Natural killer cell (primary cell): ENCODE measurements around the gene RYR2. TPM values are rescaled to one million over a fixed set of nuclear protein-coding genes. Genes with fewer than 3 reads are reported as not detected.

Experiments
- ATAC-seq, 3 donors: fragments of 150-1000 bp in 2 of 3; fragments of 200-7000 bp in 1 of 3; cut with Tn5 transposase; 1 replicate in 1 of 3; 2 replicates in 2 of 3; pipeline ENCODE4 v1.10.0; 2021; ENCODE audit warnings: mild to moderate bottlenecking in 2 of 3, moderate library complexity in 2 of 3
- DNase-seq, 2 donors: peaks; one replicate each; pipeline versions ENCODE4 v3.0.0 to v3.0.0-alpha.2; 2013 to 2021; ENCODE audit warnings: mixed read lengths in 1 of 2
- H3K27ac ChIP-seq: one replicate; pipeline ENCODE4 v1.5.1; 2013; ENCODE audit warnings: mild to moderate bottlenecking, low read length
- H3K27me3 ChIP-seq: one replicate; pipeline ENCODE4 v1.6.1; 2013; ENCODE audit warnings: low read length; ENCODE audit not compliant: control insufficient read depth, insufficient read depth
- H3K36me3 ChIP-seq: one replicate; pipeline ENCODE4 v1.6.1; 2013; ENCODE audit warnings: low read length; ENCODE audit not compliant: control insufficient read depth, insufficient read depth
- H3K4me1 ChIP-seq: one replicate; pipeline ENCODE4 v1.6.1; 2013; ENCODE audit warnings: low read length; ENCODE audit not compliant: control insufficient read depth, insufficient read depth
- H3K4me3 ChIP-seq: one replicate; pipeline ENCODE4 v1.5.1; 2013; ENCODE audit warnings: low read length
- H3K9me3 ChIP-seq: one replicate; pipeline ENCODE4 v1.6.1; 2013; ENCODE audit warnings: low read length; ENCODE audit not compliant: control insufficient read depth, insufficient read depth
- H3K27ac Mint-ChIP-seq, 2 donors: one replicate each; pipeline ENCODE4 v1.8.0; 2022; ENCODE audit warnings: mild to moderate bottlenecking in 2 of 2, mixed read lengths in 2 of 2, moderate library complexity in 1 of 2
- H3K27me3 Mint-ChIP-seq, 2 donors: one replicate each; pipeline ENCODE4 v1.8.0; 2022; ENCODE audit warnings: low read depth in 2 of 2, mixed read lengths in 2 of 2
- H3K36me3 Mint-ChIP-seq: one replicate; pipeline ENCODE4 v1.8.0; 2022; ENCODE audit warnings: mixed read lengths
- H3K4me1 Mint-ChIP-seq, 2 donors: one replicate each; pipeline ENCODE4 v1.8.0; 2022; ENCODE audit warnings: mixed read lengths in 2 of 2
- H3K4me3 Mint-ChIP-seq: one replicate; pipeline ENCODE4 v1.8.0; 2022; ENCODE audit warnings: mild to moderate bottlenecking, moderate library complexity, mixed read lengths
- H3K9me3 Mint-ChIP-seq, 2 donors: one replicate each; pipeline ENCODE4 v1.8.0; 2022; ENCODE audit warnings: mixed read lengths in 2 of 2
- WGBS: methylation state at CpG from one replicate; pipeline ENCODE4 v1.1.7; 2013; ENCODE audit warnings: missing lambda C conversion rate; ENCODE audit not compliant: insufficient coverage; 5-methylcytosine and 5-hydroxymethylcytosine counted together
- intact Hi-C: fragments of 100-400 bp; cut with micrococcal nuclease; formaldehyde crosslinking; loops from one replicate; pipeline ENCODE4 v1.14.2; 2022
- total RNA-seq, 4 donors: library from RNA; stranded (reverse); fragments of 120-200 nt in 1 of 4; gene quantifications; one replicate each; pipeline versions ENCODE4 v1.2.3 to v1.2.4, GENCODE V29; 2013 to 2022
- TF ChIP-seq, protein P1 (sequence below): fragments of 200-600 bp; IDR thresholded peaks from one replicate; pipeline ENCODE4 v1.8.0; 2022; ENCODE audit warnings: antibody characterized with exemption

RYR2 gene
- total RNA-seq, 3 donors from 2014 or later (not counting 1 experiment from before 2014, with no cell fraction given) = 0.13 to 1.2 (median 0.38) TPM

DNA sequence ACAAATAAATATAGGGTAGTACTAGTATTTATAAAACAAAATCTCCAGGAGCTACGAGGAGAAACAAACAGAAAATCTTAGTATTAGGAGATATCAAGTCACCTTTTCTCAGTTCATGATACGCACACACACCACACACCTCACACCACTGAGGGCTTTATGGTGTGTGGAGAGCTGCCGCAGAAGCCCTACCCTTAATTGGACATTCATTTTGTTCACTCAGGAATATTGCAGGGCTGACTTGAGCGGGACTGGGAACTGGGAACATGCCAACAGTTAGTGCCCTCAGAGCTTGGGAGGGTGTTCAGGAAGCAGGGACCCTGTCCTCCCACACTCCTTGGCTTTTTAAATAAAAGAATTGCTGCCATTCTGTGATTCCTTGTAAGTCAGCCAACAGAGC is 386.8 kb downstream of the RYR2 start:
- Mint-ChIP-seq H3K27me3 (no peaks in the 10 kb centered on the region), H3K27ac (no peak overlapping the region), H3K4me3 (no peak overlapping the region), H3K4me1 (no peaks in the 10 kb centered on the region), H3K36me3 (no peaks in the 10 kb centered on the region), H3K9me3 (peaks cover 2 to 3% of the 10 kb centered on the region in 2 donors)
- no peak overlapping the region for H3K27ac ChIP-seq
- ATAC-seq (no peak), DNase-seq (no peak)
- no peaks in the 10 kb centered on the region for H3K36me3 ChIP-seq
- TF ChIP-seq, protein P1, sequence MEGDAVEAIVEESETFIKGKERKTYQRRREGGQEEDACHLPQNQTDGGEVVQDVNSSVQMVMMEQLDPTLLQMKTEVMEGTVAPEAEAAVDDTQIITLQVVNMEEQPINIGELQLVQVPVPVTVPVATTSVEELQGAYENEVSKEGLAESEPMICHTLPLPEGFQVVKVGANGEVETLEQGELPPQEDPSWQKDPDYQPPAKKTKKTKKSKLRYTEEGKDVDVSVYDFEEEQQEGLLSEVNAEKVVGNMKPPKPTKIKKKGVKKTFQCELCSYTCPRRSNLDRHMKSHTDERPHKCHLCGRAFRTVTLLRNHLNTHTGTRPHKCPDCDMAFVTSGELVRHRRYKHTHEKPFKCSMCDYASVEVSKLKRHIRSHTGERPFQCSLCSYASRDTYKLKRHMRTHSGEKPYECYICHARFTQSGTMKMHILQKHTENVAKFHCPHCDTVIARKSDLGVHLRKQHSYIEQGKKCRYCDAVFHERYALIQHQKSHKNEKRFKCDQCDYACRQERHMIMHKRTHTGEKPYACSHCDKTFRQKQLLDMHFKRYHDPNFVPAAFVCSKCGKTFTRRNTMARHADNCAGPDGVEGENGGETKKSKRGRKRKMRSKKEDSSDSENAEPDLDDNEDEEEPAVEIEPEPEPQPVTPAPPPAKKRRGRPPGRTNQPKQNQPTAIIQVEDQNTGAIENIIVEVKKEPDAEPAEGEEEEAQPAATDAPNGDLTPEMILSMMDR = no peak
- no peak overlapping the region for H3K4me3 ChIP-seq
- H3K4me1 ChIP-seq = no peaks in the 10 kb centered on the region
- 77% methylated on average over 2 of the region's 4 CpGs for WGBS
- H3K9me3 ChIP-seq = no peaks in the 10 kb centered on the region
- intact Hi-C loops = no loop called here
- H3K27me3 ChIP-seq = no peaks in the 10 kb centered on the region

DNA sequence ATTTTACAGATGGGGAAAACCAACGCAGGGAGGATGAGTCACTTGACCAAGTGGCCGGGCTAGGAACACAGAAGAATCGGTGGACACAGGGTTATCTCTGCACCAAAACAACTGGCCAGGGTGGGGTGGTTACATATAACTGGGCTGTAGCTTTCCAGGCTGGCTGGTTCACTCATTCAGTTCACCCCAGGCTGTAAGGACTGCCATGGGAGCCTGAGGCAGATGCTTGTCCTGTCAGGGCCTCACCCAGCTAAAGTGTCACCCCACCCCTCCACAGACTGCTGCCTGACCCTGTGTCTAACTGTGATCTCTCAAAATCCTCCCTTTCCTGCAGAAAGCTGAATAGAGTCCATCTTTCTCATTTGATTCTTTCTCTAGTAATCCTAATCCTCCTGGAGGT is 387.3 kb downstream of the RYR2 start:
- no peak overlapping the region for H3K27ac Mint-ChIP-seq
- no peaks in the 10 kb centered on the region for H3K36me3 Mint-ChIP-seq
- no peaks in the 10 kb centered on the region for H3K4me1 Mint-ChIP-seq
- H3K36me3 ChIP-seq = no peaks in the 10 kb centered on the region
- no peaks in the 10 kb centered on the region for H3K9me3 ChIP-seq
- intact Hi-C loops = no loop called here
- 88% methylated on average over 2 of the region's 3 CpGs for WGBS
- H3K27me3 Mint-ChIP-seq = no peaks in the 10 kb centered on the region
- H3K9me3 Mint-ChIP-seq = peaks cover 2 to 3% of the 10 kb centered on the region in 2 donors
- no peak overlapping the region for H3K27ac ChIP-seq
- H3K4me3 ChIP-seq = no peak overlapping the region
- ATAC-seq = no peak
- no peak overlapping the region for H3K4me3 Mint-ChIP-seq
- no peak for DNase-seq
- TF ChIP-seq, protein P1 = no peak
- H3K4me1 ChIP-seq = no peaks in the 10 kb centered on the region
- H3K27me3 ChIP-seq = no peaks in the 10 kb centered on the region

DNA sequence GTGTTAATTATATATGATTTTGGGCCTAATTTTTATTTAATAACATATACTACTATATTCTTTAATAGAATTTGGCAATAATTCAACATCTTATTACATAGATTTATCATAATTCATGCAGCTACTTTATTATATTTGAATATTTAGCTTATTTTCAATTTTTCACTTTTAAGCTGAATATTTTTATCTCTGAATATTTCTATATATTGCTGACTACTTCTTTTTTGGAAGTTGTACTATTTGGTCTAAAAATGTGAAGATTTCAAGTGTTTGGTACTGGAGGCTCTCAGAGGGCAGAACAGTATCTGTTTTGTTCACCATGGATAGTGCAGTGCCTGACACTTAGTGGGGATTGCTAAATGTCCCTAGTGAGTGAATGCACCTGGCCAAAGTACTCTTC is 389.5 kb downstream of the RYR2 start:
- TF ChIP-seq, protein P1 = no peak
- no peaks in the 10 kb centered on the region for H3K9me3 ChIP-seq
- H3K27ac ChIP-seq = no peak overlapping the region
- no peaks in the 10 kb centered on the region for H3K36me3 ChIP-seq
- Mint-ChIP-seq H3K27ac (no peak overlapping the region), H3K4me1 (no peaks in the 10 kb centered on the region), H3K27me3 (no peaks in the 10 kb centered on the region), H3K9me3 (peaks cover 0 to 3% of the 10 kb centered on the region in 2 donors), H3K4me3 (no peak overlapping the region), H3K36me3 (no peaks in the 10 kb centered on the region)
- DNase-seq (no peak), ATAC-seq (no peak)
- H3K4me3 ChIP-seq = no peak overlapping the region
- H3K4me1 ChIP-seq = no peaks in the 10 kb centered on the region
- intact Hi-C loops = no loop called here
- no peaks in the 10 kb centered on the region for H3K27me3 ChIP-seq

DNA sequence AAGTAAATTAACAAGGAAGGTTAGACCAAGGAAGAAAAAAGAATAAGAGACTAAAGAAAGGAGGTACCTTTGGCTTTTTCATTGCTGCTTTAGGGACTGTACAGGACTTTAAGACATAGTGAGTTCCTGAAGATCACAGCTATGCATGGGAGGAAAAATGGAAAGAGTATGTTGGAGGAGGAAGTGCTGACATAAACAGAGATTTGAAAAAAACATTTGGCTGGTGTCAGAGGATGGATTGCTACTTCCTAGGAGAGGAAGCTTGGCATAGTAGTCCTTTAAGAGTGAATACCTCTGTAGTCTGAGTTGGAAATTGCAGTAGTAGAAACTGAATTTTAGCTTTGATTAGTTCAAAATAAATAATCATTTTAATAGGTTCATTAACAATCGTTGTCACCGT is 398.4 kb downstream of the RYR2 start:
- Histone ChIP-seq H3K27me3 (no peaks in the 10 kb centered on the region), H3K36me3 (no peaks in the 10 kb centered on the region), H3K27ac (no peak overlapping the region), H3K4me3 (no peak overlapping the region), H3K9me3 (no peaks in the 10 kb centered on the region), H3K4me1 (no peaks in the 10 kb centered on the region)
- peaks cover 3 to 9% of the 10 kb centered on the region in 2 donors for H3K9me3 Mint-ChIP-seq
- H3K4me3 Mint-ChIP-seq = no peak overlapping the region
- no peak overlapping the region for H3K27ac Mint-ChIP-seq
- H3K4me1 Mint-ChIP-seq = no peaks in the 10 kb centered on the region
- WGBS = no CpG with 5 or more reads among the region's 2 CpGs
- intact Hi-C loops = no loop called here
- no peaks in the 10 kb centered on the region for H3K27me3 Mint-ChIP-seq
- ATAC-seq (no peak), DNase-seq (no peak)
- TF ChIP-seq, protein P1 = no peak
- H3K36me3 Mint-ChIP-seq = no peaks in the 10 kb centered on the region
